HepG2 (cell line): ENCODE measurements around the gene ZBTB17. TPM values are rescaled to one million over a fixed set of nuclear protein-coding genes. Genes with fewer than 3 reads are reported as not detected.

Experiments used
- FOXO1 ChIP-seq: sonication (generic); formaldehyde crosslinking; IDR thresholded peaks from 2 replicates; pipeline ENCODE4 v1.4.0; 2020; ENCODE audit warnings: missing genetic modification reagents
- POGZ ChIP-seq: sonication (generic); formaldehyde crosslinking; IDR thresholded peaks from 2 replicates; pipeline ENCODE4 v1.4.0; 2020; ENCODE audit warnings: mild to moderate bottlenecking, missing genetic modification reagents
- PPARG ChIP-seq: conservative IDR thresholded peaks from 2 replicates; pipeline ENCODE4 v1.6.1; 2016; ENCODE audit warnings: missing biosample characterization, missing genetic modification reagents
- RORA ChIP-seq: sonication (generic); formaldehyde crosslinking; IDR thresholded peaks from 2 replicates; pipeline ENCODE4 v1.5.0; 2020; ENCODE audit warnings: mild to moderate bottlenecking, missing genetic modification reagents, moderate library complexity
- RXRB ChIP-seq: IDR thresholded peaks from 2 replicates; pipeline ENCODE4 v1.6.1; 2016; ENCODE audit warnings: borderline replicate concordance, missing genetic modification reagents, missing compliant biosample characterization
- SMAD3 ChIP-seq: sonication (generic); formaldehyde crosslinking; IDR thresholded peaks from 2 replicates; pipeline ENCODE4 v1.4.0; 2020; ENCODE audit warnings: missing genetic modification reagents
- SMC3 ChIP-seq: IDR thresholded peaks from 2 replicates; pipeline ENCODE4 v1.6.1; 2011; ENCODE audit warnings: low read length, improper control_type of control experiment
- SSRP1 ChIP-seq: IDR thresholded peaks from 2 replicates; pipeline ENCODE4 v1.6.1; 2016; ENCODE audit warnings: control low read depth
- THAP11 ChIP-seq: IDR thresholded peaks from 2 replicates; pipeline ENCODE4 v1.6.1; 2016; ENCODE audit warnings: missing biosample characterization, missing genetic modification reagents
- ZKSCAN8 ChIP-seq: IDR thresholded peaks from 2 replicates; pipeline ENCODE4 v1.6.1; 2016; ENCODE audit warnings: borderline replicate concordance, missing genetic modification reagents, missing compliant biosample characterization
- ZNF256 ChIP-seq: sonication (generic); formaldehyde crosslinking; conservative IDR thresholded peaks from 2 replicates; pipeline ENCODE4 v1.4.0; 2020; ENCODE audit warnings: missing genetic modification reagents
- ZNF432 ChIP-seq: sonication (generic); formaldehyde crosslinking; IDR thresholded peaks from 2 replicates; pipeline ENCODE4 v1.5.0; 2020; ENCODE audit warnings: missing genetic modification reagents, mild to moderate bottlenecking, borderline replicate concordance
- ZNF607 ChIP-seq: sonication (generic); formaldehyde crosslinking; IDR thresholded peaks from 2 replicates; pipeline ENCODE4 v1.5.1; 2020; ENCODE audit warnings: missing genetic modification reagents, mild to moderate bottlenecking, borderline replicate concordance
- polyA plus RNA-seq, 8 experiments: library from polyadenylated mRNA; depleted of rRNA in 3 of 8; stranded (reverse) in 7 of 8; unstranded in 1 of 8; fragments of >200 nt; fragmentation: Illumina TruSeq in 4 of 8; extraction: Trizol in 4 of 8; gene quantifications; 2 replicates each; pipeline versions ENCODE4 v1.2.1 to v1.2.3, GENCODE V29; 2011 to 2016; ENCODE audit warnings: low read depth in 4 of 8, missing spikeins in 1 of 8, mixed read lengths in 1 of 8; ENCODE audit not compliant: insufficient read depth in 1 of 8
- total RNA-seq, 5 experiments: library from RNA; depleted of rRNA; stranded (reverse); fragments of >200 nt; fragmentation: Illumina TruSeq; extraction: Trizol; gene quantifications; 2 replicates each; pipeline ENCODE4 v1.2.3, GENCODE V29; 2016; ENCODE audit warnings: low read depth in 1 of 5
- TF ChIP-seq, protein P1 (sequence below): sonication (generic); formaldehyde crosslinking; IDR thresholded peaks from 2 replicates; pipeline ENCODE4 v1.5.1; 2020; ENCODE audit warnings: missing genetic modification reagents, mild to moderate bottlenecking, borderline replicate concordance
- TF ChIP-seq, protein P2 (sequence below): sonication (generic); formaldehyde crosslinking; conservative IDR thresholded peaks from 2 replicates; pipeline ENCODE4 v1.8.1; 2023; ENCODE audit warnings: missing genetic modification reagents
- TF ChIP-seq, protein P3 (sequence below): sonication (generic); formaldehyde crosslinking; IDR thresholded peaks from 2 replicates; pipeline ENCODE4 v1.4.0; 2020; ENCODE audit warnings: missing genetic modification reagents, borderline replicate concordance
- TF ChIP-seq, protein P4 (sequence below): sonication (generic); formaldehyde crosslinking; IDR thresholded peaks from 2 replicates; pipeline ENCODE4 v1.5.1; 2020; ENCODE audit warnings: mild to moderate bottlenecking, missing genetic modification reagents
- TF ChIP-seq, protein P5 (sequence below): sonication (generic); formaldehyde crosslinking; IDR thresholded peaks from 2 replicates; pipeline ENCODE4 v1.5.0; 2020; ENCODE audit warnings: mild to moderate bottlenecking, missing genetic modification reagents

Gene ZBTB17
- total and polyA plus RNA-seq, 2 of the 13 experiments (the other 11 are each of a cell fraction or from before 2014, with no cell fraction given) = 16.7 to 17.0 TPM

DNA sequence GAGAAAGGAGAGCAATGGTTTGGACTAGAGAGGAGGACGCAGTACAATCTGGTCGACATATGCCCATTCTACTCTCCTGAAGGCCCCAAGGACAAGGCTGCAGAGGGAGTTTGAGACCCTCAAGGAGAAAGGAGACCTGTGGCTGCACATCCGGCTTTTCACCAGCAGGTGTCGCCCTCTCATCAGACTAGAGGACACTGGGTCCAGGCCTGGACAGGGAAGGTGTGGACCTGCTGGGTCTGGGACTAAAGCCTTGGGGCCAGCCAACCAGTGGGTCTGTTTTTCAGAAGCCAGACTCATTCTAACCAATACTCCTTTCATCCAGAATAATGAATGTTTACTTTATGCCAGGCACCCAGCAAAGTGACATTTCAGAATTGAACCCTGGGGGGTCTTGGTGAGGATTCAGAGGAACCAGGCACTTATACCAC, 33.1 kb upstream of the ZBTB17 start (continued):
- TF ChIP-seq, protein P1, sequence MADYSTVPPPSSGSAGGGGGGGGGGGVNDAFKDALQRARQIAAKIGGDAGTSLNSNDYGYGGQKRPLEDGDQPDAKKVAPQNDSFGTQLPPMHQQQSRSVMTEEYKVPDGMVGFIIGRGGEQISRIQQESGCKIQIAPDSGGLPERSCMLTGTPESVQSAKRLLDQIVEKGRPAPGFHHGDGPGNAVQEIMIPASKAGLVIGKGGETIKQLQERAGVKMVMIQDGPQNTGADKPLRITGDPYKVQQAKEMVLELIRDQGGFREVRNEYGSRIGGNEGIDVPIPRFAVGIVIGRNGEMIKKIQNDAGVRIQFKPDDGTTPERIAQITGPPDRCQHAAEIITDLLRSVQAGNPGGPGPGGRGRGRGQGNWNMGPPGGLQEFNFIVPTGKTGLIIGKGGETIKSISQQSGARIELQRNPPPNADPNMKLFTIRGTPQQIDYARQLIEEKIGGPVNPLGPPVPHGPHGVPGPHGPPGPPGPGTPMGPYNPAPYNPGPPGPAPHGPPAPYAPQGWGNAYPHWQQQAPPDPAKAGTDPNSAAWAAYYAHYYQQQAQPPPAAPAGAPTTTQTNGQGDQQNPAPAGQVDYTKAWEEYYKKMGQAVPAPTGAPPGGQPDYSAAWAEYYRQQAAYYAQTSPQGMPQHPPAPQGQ (CRISPR knock-in tag) = no peak
- TF ChIP-seq ZNF607 (CRISPR knock-in tag) (no peak), THAP11 (peak; percentile 38; the same call in 1 of the 2 replicates), FOXO1 (CRISPR knock-in tag) (no peak), SMC3 (peak; percentile 89), ZNF432 (no peak), RXRB (peak; percentile 44; the same call in 1 of the 2 replicates), POGZ (CRISPR knock-in tag) (no peak), ZKSCAN8 (CRISPR knock-in tag) (0 out of 2 replicates have a peak, but pooled peaks have one; percentile 28), PPARG (no peak), RORA (no peak), ZNF256 (CRISPR knock-in tag) (no peak), SMAD3 (0 out of 2 replicates have a peak, but pooled peaks have one; percentile 52), SSRP1 (no peak)
- TF ChIP-seq, protein P2, sequence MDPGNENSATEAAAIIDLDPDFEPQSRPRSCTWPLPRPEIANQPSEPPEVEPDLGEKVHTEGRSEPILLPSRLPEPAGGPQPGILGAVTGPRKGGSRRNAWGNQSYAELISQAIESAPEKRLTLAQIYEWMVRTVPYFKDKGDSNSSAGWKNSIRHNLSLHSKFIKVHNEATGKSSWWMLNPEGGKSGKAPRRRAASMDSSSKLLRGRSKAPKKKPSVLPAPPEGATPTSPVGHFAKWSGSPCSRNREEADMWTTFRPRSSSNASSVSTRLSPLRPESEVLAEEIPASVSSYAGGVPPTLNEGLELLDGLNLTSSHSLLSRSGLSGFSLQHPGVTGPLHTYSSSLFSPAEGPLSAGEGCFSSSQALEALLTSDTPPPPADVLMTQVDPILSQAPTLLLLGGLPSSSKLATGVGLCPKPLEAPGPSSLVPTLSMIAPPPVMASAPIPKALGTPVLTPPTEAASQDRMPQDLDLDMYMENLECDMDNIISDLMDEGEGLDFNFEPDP (CRISPR knock-in tag) = no peak
- TF ChIP-seq, protein P3, sequence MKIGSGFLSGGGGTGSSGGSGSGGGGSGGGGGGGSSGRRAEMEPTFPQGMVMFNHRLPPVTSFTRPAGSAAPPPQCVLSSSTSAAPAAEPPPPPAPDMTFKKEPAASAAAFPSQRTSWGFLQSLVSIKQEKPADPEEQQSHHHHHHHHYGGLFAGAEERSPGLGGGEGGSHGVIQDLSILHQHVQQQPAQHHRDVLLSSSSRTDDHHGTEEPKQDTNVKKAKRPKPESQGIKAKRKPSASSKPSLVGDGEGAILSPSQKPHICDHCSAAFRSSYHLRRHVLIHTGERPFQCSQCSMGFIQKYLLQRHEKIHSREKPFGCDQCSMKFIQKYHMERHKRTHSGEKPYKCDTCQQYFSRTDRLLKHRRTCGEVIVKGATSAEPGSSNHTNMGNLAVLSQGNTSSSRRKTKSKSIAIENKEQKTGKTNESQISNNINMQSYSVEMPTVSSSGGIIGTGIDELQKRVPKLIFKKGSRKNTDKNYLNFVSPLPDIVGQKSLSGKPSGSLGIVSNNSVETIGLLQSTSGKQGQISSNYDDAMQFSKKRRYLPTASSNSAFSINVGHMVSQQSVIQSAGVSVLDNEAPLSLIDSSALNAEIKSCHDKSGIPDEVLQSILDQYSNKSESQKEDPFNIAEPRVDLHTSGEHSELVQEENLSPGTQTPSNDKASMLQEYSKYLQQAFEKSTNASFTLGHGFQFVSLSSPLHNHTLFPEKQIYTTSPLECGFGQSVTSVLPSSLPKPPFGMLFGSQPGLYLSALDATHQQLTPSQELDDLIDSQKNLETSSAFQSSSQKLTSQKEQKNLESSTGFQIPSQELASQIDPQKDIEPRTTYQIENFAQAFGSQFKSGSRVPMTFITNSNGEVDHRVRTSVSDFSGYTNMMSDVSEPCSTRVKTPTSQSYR (CRISPR knock-in tag) = no peak
- TF ChIP-seq, protein P4, sequence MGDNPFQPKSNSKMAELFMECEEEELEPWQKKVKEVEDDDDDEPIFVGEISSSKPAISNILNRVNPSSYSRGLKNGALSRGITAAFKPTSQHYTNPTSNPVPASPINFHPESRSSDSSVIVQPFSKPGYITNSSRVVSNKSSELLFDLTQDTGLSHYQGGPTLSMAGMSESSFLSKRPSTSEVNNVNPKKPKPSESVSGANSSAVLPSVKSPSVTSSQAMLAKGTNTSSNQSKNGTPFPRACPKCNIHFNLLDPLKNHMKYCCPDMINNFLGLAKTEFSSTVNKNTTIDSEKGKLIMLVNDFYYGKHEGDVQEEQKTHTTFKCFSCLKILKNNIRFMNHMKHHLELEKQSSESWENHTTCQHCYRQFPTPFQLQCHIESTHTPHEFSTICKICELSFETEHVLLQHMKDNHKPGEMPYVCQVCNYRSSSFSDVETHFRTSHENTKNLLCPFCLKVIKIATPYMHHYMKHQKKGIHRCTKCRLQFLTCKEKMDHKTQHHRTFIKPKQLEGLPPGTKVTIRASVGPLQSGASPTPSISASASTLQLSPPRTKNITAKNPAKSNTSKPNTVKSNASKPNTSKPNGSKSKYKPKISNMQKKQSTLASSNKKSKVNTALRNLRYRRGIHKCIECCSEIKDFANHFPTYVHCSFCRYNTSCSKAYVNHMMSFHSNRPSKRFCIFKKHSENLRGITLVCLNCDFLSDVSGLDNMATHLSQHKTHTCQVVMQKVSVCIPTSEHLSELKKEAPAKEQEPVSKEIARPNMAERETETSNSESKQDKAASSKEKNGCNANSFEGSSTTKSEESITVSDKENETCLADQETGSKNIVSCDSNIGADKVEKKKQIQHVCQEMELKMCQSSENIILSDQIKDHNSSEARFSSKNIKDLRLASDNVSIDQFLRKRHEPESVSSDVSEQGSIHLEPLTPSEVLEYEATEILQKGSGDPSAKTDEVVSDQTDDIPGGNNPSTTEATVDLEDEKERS (CRISPR knock-in tag) = no peak
- TF ChIP-seq, protein P5, sequence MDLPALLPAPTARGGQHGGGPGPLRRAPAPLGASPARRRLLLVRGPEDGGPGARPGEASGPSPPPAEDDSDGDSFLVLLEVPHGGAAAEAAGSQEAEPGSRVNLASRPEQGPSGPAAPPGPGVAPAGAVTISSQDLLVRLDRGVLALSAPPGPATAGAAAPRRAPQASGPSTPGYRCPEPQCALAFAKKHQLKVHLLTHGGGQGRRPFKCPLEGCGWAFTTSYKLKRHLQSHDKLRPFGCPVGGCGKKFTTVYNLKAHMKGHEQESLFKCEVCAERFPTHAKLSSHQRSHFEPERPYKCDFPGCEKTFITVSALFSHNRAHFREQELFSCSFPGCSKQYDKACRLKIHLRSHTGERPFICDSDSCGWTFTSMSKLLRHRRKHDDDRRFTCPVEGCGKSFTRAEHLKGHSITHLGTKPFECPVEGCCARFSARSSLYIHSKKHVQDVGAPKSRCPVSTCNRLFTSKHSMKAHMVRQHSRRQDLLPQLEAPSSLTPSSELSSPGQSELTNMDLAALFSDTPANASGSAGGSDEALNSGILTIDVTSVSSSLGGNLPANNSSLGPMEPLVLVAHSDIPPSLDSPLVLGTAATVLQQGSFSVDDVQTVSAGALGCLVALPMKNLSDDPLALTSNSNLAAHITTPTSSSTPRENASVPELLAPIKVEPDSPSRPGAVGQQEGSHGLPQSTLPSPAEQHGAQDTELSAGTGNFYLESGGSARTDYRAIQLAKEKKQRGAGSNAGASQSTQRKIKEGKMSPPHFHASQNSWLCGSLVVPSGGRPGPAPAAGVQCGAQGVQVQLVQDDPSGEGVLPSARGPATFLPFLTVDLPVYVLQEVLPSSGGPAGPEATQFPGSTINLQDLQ (CRISPR knock-in tag) = no peak
